Ishikawa (cell line): ENCODE measurements around the gene EML6.

ENCODE experiments used
- CEBPB ChIP-seq: IDR thresholded peaks from 2 replicates; pipeline ENCODE4 v1.6.1; 2012
- CREB1 ChIP-seq: IDR thresholded peaks from 2 replicates; pipeline ENCODE4 v1.6.1; 2012; ENCODE audit warnings: low read depth
- EGR1 ChIP-seq: IDR thresholded peaks from 2 replicates; pipeline ENCODE4 v1.6.1; 2012
- EP300 ChIP-seq: IDR thresholded peaks from 2 replicates; pipeline ENCODE4 v1.6.1; 2012; ENCODE audit warnings: borderline replicate concordance
- FOXM1 ChIP-seq: IDR thresholded peaks from 2 replicates; pipeline ENCODE4 v1.6.1; 2012; ENCODE audit warnings: low read depth, borderline replicate concordance
- NFIC ChIP-seq: IDR thresholded peaks from 2 replicates; pipeline ENCODE4 v1.6.1; 2012
- RAD21 ChIP-seq: IDR thresholded peaks from 2 replicates; pipeline ENCODE4 v1.6.1; 2012; ENCODE audit warnings: low read depth
- REST ChIP-seq: IDR thresholded peaks from 2 replicates; pipeline ENCODE4 v1.6.1; 2012; ENCODE audit warnings: low read depth, mild to moderate bottlenecking
- TAF1 ChIP-seq: IDR thresholded peaks from 2 replicates; pipeline ENCODE4 v1.6.1; 2012; ENCODE audit warnings: low read depth, mild to moderate bottlenecking
- TCF12 ChIP-seq: IDR thresholded peaks from 2 replicates; pipeline ENCODE4 v1.6.1; 2012; ENCODE audit warnings: low read depth
- TEAD4 ChIP-seq: IDR thresholded peaks from 2 replicates; pipeline ENCODE4 v1.6.1; 2012
- YY1 ChIP-seq: IDR thresholded peaks from 2 replicates; pipeline ENCODE4 v1.6.1; 2012; ENCODE audit warnings: low read depth
- TF ChIP-seq, protein P1 (sequence below): IDR thresholded peaks from 2 replicates; pipeline ENCODE4 v1.6.1; 2012
- TF ChIP-seq, protein P2 (sequence below): IDR thresholded peaks from 2 replicates; pipeline ENCODE4 v1.6.1; 2012

- TF ChIP-seq CEBPB (no peak), TAF1 (no peak), CREB1 (no peak), TCF12 (no peak), EP300 (no peak), REST (no peak), TEAD4 (no peak), EGR1 (no peak), YY1 (no peak), RAD21 (no peak), FOXM1 (no peak), NFIC (no peak)
- TF ChIP-seq, protein P1, sequence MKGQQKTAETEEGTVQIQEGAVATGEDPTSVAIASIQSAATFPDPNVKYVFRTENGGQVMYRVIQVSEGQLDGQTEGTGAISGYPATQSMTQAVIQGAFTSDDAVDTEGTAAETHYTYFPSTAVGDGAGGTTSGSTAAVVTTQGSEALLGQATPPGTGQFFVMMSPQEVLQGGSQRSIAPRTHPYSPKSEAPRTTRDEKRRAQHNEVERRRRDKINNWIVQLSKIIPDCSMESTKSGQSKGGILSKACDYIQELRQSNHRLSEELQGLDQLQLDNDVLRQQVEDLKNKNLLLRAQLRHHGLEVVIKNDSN, result no peak
- TF ChIP-seq, protein P2, sequence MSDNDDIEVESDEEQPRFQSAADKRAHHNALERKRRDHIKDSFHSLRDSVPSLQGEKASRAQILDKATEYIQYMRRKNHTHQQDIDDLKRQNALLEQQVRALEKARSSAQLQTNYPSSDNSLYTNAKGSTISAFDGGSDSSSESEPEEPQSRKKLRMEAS, result no peak
Measured at GRCh38 chr2:54773233-54773632, 49.8 kb downstream of the EML6 start.
